Effector memory CD4-positive, alpha-beta T cell (primary cell): ENCODE data around the gene UGT1A1.

Experiments
- DNase-seq, 3 donors: peaks; one replicate each; pipeline ENCODE4 v3.0.0-alpha.2; 2020
- H3K27ac ChIP-seq: 2 replicates; pipeline ENCODE4 v1.7.0; 2013; ENCODE audit warnings: mild to moderate bottlenecking, low read length, moderate library complexity; ENCODE audit not compliant: insufficient read depth, poor library complexity, severe bottlenecking
- H3K27me3 ChIP-seq: replicated peaks from 2 replicates; pipeline ENCODE4 v1.7.0; 2013; ENCODE audit warnings: mild to moderate bottlenecking, low read length; ENCODE audit not compliant: insufficient read depth, control insufficient read depth, poor library complexity, severe bottlenecking
- H3K36me3 ChIP-seq: 2 replicates; pipeline ENCODE4 v1.7.0; 2013; ENCODE audit warnings: mild to moderate bottlenecking, low read length, moderate library complexity; ENCODE audit not compliant: control insufficient read depth, insufficient read depth
- H3K4me1 ChIP-seq: 2 replicates; pipeline ENCODE4 v1.7.0; 2013; ENCODE audit warnings: low read length, mild to moderate bottlenecking; ENCODE audit not compliant: control insufficient read depth, insufficient read depth, poor library complexity, severe bottlenecking
- H3K4me3 ChIP-seq: 2 replicates; pipeline ENCODE4 v1.7.0; 2013; ENCODE audit warnings: low read length, low read depth, mild to moderate bottlenecking; ENCODE audit not compliant: insufficient read depth, poor library complexity, severe bottlenecking
- H3K9me3 ChIP-seq: 2 replicates; pipeline ENCODE4 v1.7.0; 2013; ENCODE audit warnings: mild to moderate bottlenecking, low read length, moderate library complexity; ENCODE audit not compliant: control insufficient read depth

UGT1A1 gene

GRCh38 chr2:233803292-233803911, 43.3 kb downstream of the UGT1A1 start:
- Histone ChIP-seq H3K4me3 (no peak overlapping the region), H3K27ac (no peak overlapping the region), H3K27me3 (no peaks in the 10 kb centered on the region), H3K36me3 (no peaks in the 10 kb centered on the region), H3K4me1 (no peaks in the 10 kb centered on the region), H3K9me3 (no peaks in the 10 kb centered on the region)
- no peak for DNase-seq

- H3K36me3 ChIP-seq: no peaks in the 10 kb centered on the region
- no peak overlapping the region for H3K27ac ChIP-seq
- DNase-seq: no peak
- no peaks in the 10 kb centered on the region for H3K9me3 ChIP-seq
- no peak overlapping the region for H3K4me3 ChIP-seq
- H3K4me1 ChIP-seq: no peaks in the 10 kb centered on the region
- H3K27me3 ChIP-seq: no peaks in the 10 kb centered on the region
Observed at GRCh38 chr2:233803994-233804393, 43.9 kb downstream of the UGT1A1 start.

GRCh38 chr2:233807215-233807865, 47.3 kb downstream of the UGT1A1 start:
- Histone ChIP-seq H3K36me3 (no peaks in the 10 kb centered on the region), H3K27ac (no peak overlapping the region), H3K9me3 (no peaks in the 10 kb centered on the region), H3K27me3 (peaks cover 3% of the 10 kb centered on the region), H3K4me1 (no peaks in the 10 kb centered on the region), H3K4me3 (no peak overlapping the region)
- no peak for DNase-seq

- H3K27ac ChIP-seq: no peak overlapping the region
- no peak overlapping the region for H3K4me3 ChIP-seq
- H3K36me3 ChIP-seq: no peaks in the 10 kb centered on the region
- H3K27me3 ChIP-seq: peaks cover 3% of the 10 kb centered on the region
- no peaks in the 10 kb centered on the region for H3K4me1 ChIP-seq
- DNase-seq: no peak
- no peaks in the 10 kb centered on the region for H3K9me3 ChIP-seq
Observed at GRCh38 chr2:233807966-233808935, 48.2 kb downstream of the UGT1A1 start.

GRCh38 chr2:233810385-233810784, 50.3 kb downstream of the UGT1A1 start:
- Histone ChIP-seq H3K4me1 (no peaks in the 10 kb centered on the region), H3K4me3 (no peak overlapping the region), H3K36me3 (no peaks in the 10 kb centered on the region), H3K27ac (no peak overlapping the region), H3K9me3 (no peaks in the 10 kb centered on the region), H3K27me3 (peaks cover 3% of the 10 kb centered on the region)
- DNase-seq: no peak

- H3K9me3 ChIP-seq: no peaks in the 10 kb centered on the region
- no peaks in the 10 kb centered on the region for H3K4me1 ChIP-seq
- H3K27ac ChIP-seq: no peak overlapping the region
- H3K36me3 ChIP-seq: no peaks in the 10 kb centered on the region
- H3K27me3 ChIP-seq: peaks cover 3% of the 10 kb centered on the region
- H3K4me3 ChIP-seq: no peak overlapping the region
- DNase-seq: no peak
Observed at GRCh38 chr2:233811087-233811486, 51.0 kb downstream of the UGT1A1 start.

- Histone ChIP-seq H3K27ac (no peak overlapping the region), H3K4me3 (no peak overlapping the region), H3K27me3 (peaks cover 3% of the 10 kb centered on the region), H3K4me1 (no peaks in the 10 kb centered on the region), H3K36me3 (no peaks in the 10 kb centered on the region), H3K9me3 (no peaks in the 10 kb centered on the region)
- no peak for DNase-seq
Observed at GRCh38 chr2:233811732-233812131, 51.7 kb downstream of the UGT1A1 start.

GRCh38 chr2:233813236-233814055, 53.4 kb downstream of the UGT1A1 start:
- no peak overlapping the region for H3K27ac ChIP-seq
- H3K4me1 ChIP-seq: no peaks in the 10 kb centered on the region
- no peak for DNase-seq
- H3K4me3 ChIP-seq: no peak overlapping the region
- peaks cover 3% of the 10 kb centered on the region for H3K27me3 ChIP-seq
- no peaks in the 10 kb centered on the region for H3K9me3 ChIP-seq
- no peaks in the 10 kb centered on the region for H3K36me3 ChIP-seq

- H3K27ac ChIP-seq: no peak overlapping the region
- DNase-seq: no peak
- peaks cover 3% of the 10 kb centered on the region for H3K27me3 ChIP-seq
- no peaks in the 10 kb centered on the region for H3K36me3 ChIP-seq
- no peak overlapping the region for H3K4me3 ChIP-seq
- H3K9me3 ChIP-seq: no peaks in the 10 kb centered on the region
- no peaks in the 10 kb centered on the region for H3K4me1 ChIP-seq
Observed at GRCh38 chr2:233814056-233814835, 54.2 kb downstream of the UGT1A1 start.
